ENCODE measurements around the gene VEZF1.
A peak's percentile ranks its signal among the peaks of the same experiment; 100 is the strongest.

Gene VEZF1

GRCh38 chr17:57987581-57988300 lies at the start of gene VEZF1:
Gene VEZF1, minus strand, starts transcription at chr17:57988254. Its CDS starts 143 bp downstream, at chr17:57988111.
- peak; percentile 63 for DNase-seq (ENCODE audit: low spot score)

- no peak for DNase-seq (ENCODE audit: low spot score)
Observed at GRCh38 chr17:58032691-58033415, 44.8 kb upstream of the VEZF1 start.

GRCh38 chr17:58028578-58028977 lies 40.5 kb upstream of the VEZF1 start:
- no peak for DNase-seq (ENCODE audit: low spot score)

- DNase-seq (ENCODE audit: low spot score): no peak
Observed at GRCh38 chr17:58020401-58020800, 32.3 kb upstream of the VEZF1 start.

GRCh38 chr17:58019521-58019920 lies 31.5 kb upstream of the VEZF1 start:
- DNase-seq (ENCODE audit: low spot score): no peak

- DNase-seq (ENCODE audit: low spot score): no peak
Observed at GRCh38 chr17:58019039-58019438, 31.0 kb upstream of the VEZF1 start.

- no peak for DNase-seq (ENCODE audit: low spot score)
Observed at GRCh38 chr17:58010067-58010799, 22.2 kb upstream of the VEZF1 start.

GRCh38 chr17:58007781-58008706 lies 20.0 kb upstream of the VEZF1 start:
- DNase-seq (ENCODE audit: low spot score): no peak

- DNase-seq (ENCODE audit: low spot score): peak; percentile 97
Observed at GRCh38 chr17:58006924-58007780, 19.1 kb upstream of the VEZF1 start, which contains the start of gene SRSF1. Gene SRSF1, minus strand, starts transcription at chr17:58007246. Its CDS starts 109 bp downstream, at chr17:58007137.

- DNase-seq (ENCODE audit: low spot score): peak; percentile 72
Observed at GRCh38 chr17:58006560-58006923, 18.5 kb upstream of the VEZF1 start.

- no peak for DNase-seq (ENCODE audit: low spot score)
Observed at GRCh38 chr17:58005728-58006559, 17.9 kb upstream of the VEZF1 start.

GRCh38 chr17:58005031-58005727 lies 17.1 kb upstream of the VEZF1 start:
- no peak for DNase-seq (ENCODE audit: low spot score)

- DNase-seq (ENCODE audit: low spot score): no peak
Observed at GRCh38 chr17:58004060-58004459, 16.0 kb upstream of the VEZF1 start.

GRCh38 chr17:58002973-58003372 lies 14.9 kb upstream of the VEZF1 start:
- DNase-seq (ENCODE audit: low spot score): no peak

- no peak for DNase-seq (ENCODE audit: low spot score)
Observed at GRCh38 chr17:58002154-58002948, 14.3 kb upstream of the VEZF1 start.

- DNase-seq (ENCODE audit: low spot score): no peak
Observed at GRCh38 chr17:58001461-58002124, 13.5 kb upstream of the VEZF1 start.

GRCh38 chr17:57999496-58000017 lies 11.5 kb upstream of the VEZF1 start:
- DNase-seq (ENCODE audit: low spot score): peak; percentile 87

All from cerebellar cortex (tissue), 1 donor.